HUES64 (cell line): Measurements from ENCODE around the gene SPTB.
A peak's percentile ranks its signal among the peaks of the same experiment; 100 is the strongest.

Experiments
- H3K27ac ChIP-seq: 2 replicates; pipeline ENCODE4 v1.7.0; 2013; ENCODE audit warnings: low read depth, low read length, inconsistent platforms
- H3K27me3 ChIP-seq: 2 replicates; pipeline ENCODE4 v1.6.1; 2013; ENCODE audit warnings: mild to moderate bottlenecking, low read length; ENCODE audit not compliant: insufficient read depth
- H3K36me3 ChIP-seq: 2 replicates; pipeline ENCODE4 v1.6.1; 2013; ENCODE audit warnings: mild to moderate bottlenecking, low read length; ENCODE audit not compliant: insufficient read depth
- H3K4me1 ChIP-seq: 2 replicates; pipeline ENCODE4 v1.6.1; 2013; ENCODE audit warnings: mild to moderate bottlenecking, low read length, moderate library complexity; ENCODE audit not compliant: insufficient read depth
- H3K4me3 ChIP-seq: 2 replicates; pipeline ENCODE4 v1.5.1; 2013; ENCODE audit warnings: mild to moderate bottlenecking, low read length, moderate library complexity
- H3K9ac ChIP-seq: 2 replicates; pipeline ENCODE4 v1.6.1; 2013; ENCODE audit warnings: mild to moderate bottlenecking, low read depth, low read length
- H3K9me3 ChIP-seq: 2 replicates; pipeline ENCODE4 v1.6.1; 2013; ENCODE audit warnings: low read depth, low read length; ENCODE audit not compliant: insufficient read depth
- WGBS: fragments of 150-250, 120-280 bp; methylation state at CpG from one replicate; pipeline ENCODE4 v1.1.7; 2013; ENCODE audit warnings: missing lambda C conversion rate; 5-methylcytosine and 5-hydroxymethylcytosine counted together

The SPTB gene

DNA sequence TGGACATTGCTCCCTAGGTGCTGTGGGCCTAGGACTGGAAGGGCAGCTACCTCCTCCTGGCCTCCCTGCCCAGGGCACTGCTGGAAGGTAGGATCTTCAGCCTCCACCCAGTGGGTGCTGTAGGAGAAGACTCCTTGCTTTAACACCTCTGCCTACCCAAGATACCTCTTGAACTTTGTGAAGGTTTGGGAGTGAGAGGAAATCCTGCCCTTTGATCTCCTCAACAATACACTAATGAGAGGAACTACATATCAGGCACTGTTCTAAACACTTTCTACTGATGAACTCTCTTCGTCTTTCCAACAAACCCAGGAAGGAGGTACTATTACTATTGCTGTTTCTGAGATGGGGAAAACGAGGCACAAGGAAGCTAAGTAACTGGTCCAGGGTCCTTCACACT, 108.5 kb downstream of the SPTB start:
- H3K36me3 ChIP-seq, result no peaks in the 10 kb centered on the region
- peaks cover 23% of the 10 kb centered on the region for H3K9me3 ChIP-seq
- peaks cover 5% of the 10 kb centered on the region; the same call in 1 of the 2 replicates for H3K4me1 ChIP-seq
- no peak overlapping the region for H3K4me3 ChIP-seq
- H3K9ac ChIP-seq, result no peak overlapping the region
- no peaks in the 10 kb centered on the region for H3K27me3 ChIP-seq
- H3K27ac ChIP-seq, result no peak overlapping the region
- 95% methylated on average over 2 of the region's 2 CpGs for WGBS

DNA sequence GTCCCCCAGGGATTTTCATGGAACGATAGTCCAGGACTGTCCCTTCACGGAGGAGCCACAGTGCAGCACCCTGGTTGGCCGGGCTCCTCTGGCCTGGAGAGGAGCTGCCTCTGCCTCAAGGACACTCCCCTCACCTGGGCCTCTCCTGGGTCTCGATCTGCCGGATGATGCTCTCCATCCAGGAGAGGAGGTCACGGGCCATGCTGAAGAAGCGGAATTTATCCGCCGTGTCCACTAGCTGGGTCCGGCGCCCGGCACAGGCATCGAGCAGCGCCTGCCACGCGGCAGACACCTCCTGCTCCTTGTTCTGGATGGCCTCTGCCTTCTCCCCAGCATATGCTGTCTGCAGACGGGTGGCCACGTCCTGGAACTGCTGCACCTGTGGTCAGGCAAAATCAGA, 109.0 kb downstream of the SPTB start:
- Histone ChIP-seq H3K36me3 (no peaks in the 10 kb centered on the region), H3K4me1 (peaks cover 5% of the 10 kb centered on the region; the same call in 1 of the 2 replicates), H3K4me3 (no peak overlapping the region), H3K27ac (no peak overlapping the region), H3K27me3 (no peaks in the 10 kb centered on the region), H3K9ac (no peak overlapping the region), H3K9me3 (peaks cover 23% of the 10 kb centered on the region)
- WGBS, result 93% methylated on average over 18 of the region's 18 CpGs

DNA sequence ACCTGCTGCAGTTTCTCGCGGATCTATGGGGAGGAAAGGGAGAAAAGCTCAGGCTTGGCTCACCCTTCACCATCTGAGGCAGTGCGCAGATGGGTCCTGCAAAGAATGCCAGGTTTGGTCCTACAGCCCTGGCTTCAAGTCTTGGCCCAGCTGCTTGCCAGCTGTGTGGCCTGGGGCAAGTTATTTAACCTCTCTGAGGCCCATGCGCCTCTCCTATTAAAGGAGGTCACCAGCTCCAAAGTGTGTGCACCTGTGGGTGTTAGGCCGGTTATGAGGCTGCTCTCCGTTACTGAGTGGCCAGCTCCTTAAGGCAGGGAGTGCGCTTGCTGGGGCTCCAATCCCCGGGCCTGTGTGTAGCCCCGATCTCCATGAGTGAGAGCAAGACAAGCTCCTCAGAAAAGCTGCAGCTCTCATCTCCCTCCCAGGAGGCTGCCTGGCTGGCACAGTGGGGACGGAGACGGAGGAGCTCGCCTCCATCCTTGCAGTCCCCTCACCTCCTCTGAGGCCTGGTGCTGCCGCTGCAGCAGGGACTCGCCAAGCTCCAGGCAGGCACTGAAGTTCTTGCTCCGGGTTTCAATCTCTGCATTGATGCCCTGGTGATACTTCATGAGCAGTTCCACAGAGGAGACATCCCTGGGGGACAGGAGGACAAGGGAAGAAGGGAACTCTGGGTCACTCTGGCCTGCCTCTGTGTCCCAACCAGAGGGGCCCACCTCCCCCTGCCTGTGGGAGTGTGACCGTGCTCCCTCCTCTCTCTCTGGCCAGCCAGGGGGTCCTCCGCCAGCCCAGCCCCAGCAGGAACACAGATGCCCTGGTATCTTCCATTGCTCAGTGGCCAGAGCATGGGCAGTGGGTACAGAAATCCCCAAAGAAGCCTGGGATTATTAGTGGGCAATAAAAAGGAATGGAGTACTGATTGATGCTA, 110.3 kb downstream of the SPTB start:
- Histone ChIP-seq H3K4me1 (peaks cover 8% of the 10 kb centered on the region), H3K27ac (no peak overlapping the region)
- 92% methylated on average over 17 of the region's 17 CpGs for WGBS

DNA sequence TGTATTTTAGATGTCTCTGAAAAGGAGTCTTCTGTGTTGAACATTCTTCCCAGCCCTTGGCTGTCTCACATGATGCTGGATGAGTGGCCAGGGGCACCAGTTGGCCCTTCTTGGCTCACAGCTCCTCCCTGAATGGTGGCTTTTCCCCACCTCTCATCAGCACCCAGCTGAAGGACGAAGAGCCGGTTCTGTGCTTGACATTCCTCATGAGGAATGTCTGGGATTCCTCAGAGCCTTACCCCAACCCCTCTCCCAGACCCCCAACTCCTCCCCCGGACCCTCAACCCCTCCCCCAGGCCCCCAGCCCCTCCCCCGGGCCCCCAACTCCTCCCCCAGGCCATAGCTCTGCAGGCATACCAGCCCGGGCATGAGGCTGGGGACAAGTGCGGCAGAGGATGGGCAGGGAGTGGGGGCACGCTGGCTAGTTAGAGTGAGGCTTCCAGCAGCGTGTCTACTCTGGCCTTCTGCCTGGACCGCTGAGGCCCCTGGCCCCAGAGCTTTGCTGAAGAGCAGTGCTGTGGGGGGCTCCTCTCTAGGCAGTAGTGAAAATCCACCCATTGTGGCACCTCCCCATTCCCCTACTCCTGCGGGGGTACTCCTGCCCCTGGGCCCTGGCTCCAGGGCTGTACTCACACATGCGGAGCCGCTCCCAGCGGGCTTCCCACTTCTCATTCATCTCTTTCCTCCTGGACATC, 111.2 kb downstream of the SPTB start:
- H3K36me3 ChIP-seq, result no peaks in the 10 kb centered on the region
- no peak overlapping the region for H3K27ac ChIP-seq
- WGBS, result 65% methylated on average over 11 of the region's 13 CpGs

More for the DNA sequence above, 110.3 kb downstream of the SPTB start:
- Histone ChIP-seq H3K27me3 (peaks cover 3% of the 10 kb centered on the region; the same call in 1 of the 2 replicates), H3K9me3 (peaks cover 16% of the 10 kb centered on the region), H3K9ac (no peak overlapping the region), H3K4me3 (no peak overlapping the region), H3K36me3 (no peaks in the 10 kb centered on the region)

DNA sequence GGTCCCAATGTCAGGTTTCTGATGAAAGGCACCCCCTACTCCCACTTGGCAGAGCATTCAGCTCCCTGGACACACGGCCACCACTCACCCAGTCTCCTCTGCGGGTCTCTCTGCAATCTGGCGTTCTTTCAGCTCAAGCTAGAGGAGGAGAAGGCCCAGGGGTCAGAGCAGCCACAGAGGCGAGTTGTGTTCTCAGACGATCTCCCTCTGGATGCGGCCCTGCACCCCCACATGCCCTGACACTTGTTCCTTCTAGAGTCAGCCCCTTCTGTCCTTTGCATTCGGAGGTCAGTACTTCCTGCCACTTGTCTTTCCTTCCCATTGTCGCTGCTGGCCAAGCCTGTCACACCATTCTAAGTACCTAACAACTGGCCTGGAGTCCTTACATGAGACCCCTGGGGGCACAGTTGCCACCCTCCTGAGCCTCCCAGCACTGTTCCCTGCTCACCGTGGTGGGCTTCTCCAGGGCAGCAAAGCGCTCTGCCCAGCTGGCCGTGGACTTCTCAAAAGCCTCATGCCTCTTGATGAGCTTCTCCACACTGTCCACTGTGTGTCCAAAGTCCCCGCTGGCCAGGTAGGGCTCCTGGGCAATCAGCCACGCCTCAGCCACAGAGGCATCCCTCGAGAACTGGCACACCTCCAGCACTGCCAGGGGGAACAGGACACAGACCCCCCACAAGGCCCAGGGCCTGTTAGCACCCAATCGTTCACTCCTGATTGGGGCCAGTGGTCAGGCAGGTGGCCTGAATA, 112.3 kb downstream of the SPTB start:
- peak overlapping the region; percentile 48; the same call in 1 of the 2 replicates for H3K27ac ChIP-seq
- H3K9ac ChIP-seq, result no peak overlapping the region

More for the DNA sequence above, 111.2 kb downstream of the SPTB start:
- H3K4me1 ChIP-seq, result peaks cover 16% of the 10 kb centered on the region
- H3K27me3 ChIP-seq, result peaks cover 5% of the 10 kb centered on the region; the same call in 1 of the 2 replicates
- no peak overlapping the region for H3K4me3 ChIP-seq
- H3K9me3 ChIP-seq, result peaks cover 7% of the 10 kb centered on the region
- no peak overlapping the region for H3K9ac ChIP-seq

DNA sequence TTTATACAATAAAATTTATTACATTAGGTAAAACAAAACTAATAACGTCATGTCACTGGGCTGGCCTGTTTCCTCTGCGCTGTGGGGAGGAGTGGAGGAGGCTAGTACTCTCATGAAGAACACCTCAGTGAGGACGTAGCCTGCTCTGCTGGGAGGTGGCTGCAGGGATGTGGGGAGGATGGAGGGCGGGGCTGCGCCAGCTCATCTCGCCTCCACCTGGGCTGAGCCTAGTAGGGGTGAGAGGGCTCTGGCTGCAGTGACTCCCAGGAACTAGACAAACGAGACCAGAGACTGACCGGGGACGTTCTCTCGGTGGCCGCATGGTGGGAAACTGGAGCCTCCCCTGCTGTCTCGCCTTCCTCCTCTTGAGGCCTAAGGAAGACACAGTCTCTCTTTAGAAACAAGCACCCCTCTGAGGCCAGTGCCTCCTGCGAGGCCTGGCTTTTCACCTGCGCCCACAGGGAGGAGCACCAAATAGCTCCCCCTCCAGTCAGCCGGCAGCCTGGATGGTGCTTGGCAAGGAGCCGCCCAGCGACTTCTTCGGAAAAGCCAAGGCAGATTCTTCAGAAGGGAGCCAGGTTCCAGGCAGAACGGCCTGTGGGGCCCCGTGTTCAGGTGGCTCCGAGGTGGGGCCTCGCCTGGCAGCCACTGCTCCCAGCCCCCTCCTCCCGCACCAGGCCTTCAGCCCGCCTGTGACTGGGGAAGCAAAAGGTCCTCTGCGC, 113.1 kb downstream of the SPTB start:
- no peak overlapping the region for H3K4me3 ChIP-seq
- H3K27me3 ChIP-seq, result peaks cover 5% of the 10 kb centered on the region; the same call in 1 of the 2 replicates
- no peak overlapping the region for H3K9ac ChIP-seq
- H3K27ac ChIP-seq, result peak overlapping the region; percentile 48; the same call in 1 of the 2 replicates
- H3K36me3 ChIP-seq, result no peaks in the 10 kb centered on the region
- peaks cover 17% of the 10 kb centered on the region for H3K4me1 ChIP-seq
- no peaks in the 10 kb centered on the region for H3K9me3 ChIP-seq
- 54% methylated on average over 25 of the region's 25 CpGs for WGBS

More for the DNA sequence above, 112.3 kb downstream of the SPTB start:
- Histone ChIP-seq H3K4me3 (no peak overlapping the region), H3K27me3 (peaks cover 5% of the 10 kb centered on the region; the same call in 1 of the 2 replicates), H3K36me3 (no peaks in the 10 kb centered on the region), H3K4me1 (peaks cover 17% of the 10 kb centered on the region), H3K9me3 (no peaks in the 10 kb centered on the region)
- 88% methylated on average over 15 of the region's 15 CpGs for whole genome bisulfite sequencing

DNA sequence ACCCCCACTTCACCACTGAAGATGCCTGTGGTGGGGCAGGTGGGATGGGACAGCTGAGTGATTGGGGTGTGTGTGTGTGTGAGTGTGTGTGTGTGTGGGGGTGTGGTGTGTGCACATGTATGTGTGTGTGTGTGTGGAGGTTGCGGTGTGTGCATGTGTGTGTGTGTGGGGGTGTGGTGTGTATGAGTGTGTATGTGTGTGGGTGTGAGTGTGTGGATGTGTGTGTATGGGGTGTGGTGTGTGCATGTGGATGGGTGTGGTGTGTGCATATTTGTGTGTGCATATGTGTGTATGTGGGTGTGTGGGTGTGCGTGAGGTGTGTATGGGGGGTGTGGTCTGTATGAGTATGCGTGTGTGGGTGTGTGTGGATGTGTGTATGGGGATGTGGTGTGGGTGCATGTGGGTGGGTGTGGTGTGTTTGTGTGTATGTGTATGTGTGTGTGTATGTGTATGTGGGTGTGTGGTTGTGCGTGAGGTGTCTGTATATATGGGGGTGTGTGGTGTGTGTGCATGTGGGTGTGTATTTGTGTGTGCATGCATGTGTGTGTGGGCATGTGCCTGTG, 113.9 kb downstream of the SPTB start:
- no peak overlapping the region for H3K27ac ChIP-seq
- H3K36me3 ChIP-seq, result no peaks in the 10 kb centered on the region
- 98% methylated on average over 4 of the region's 4 CpGs for WGBS
- H3K4me3 ChIP-seq, result no peak overlapping the region
- no peaks in the 10 kb centered on the region for H3K9me3 ChIP-seq
- H3K9ac ChIP-seq, result no peak overlapping the region
- H3K27me3 ChIP-seq, result peaks cover 5% of the 10 kb centered on the region; the same call in 1 of the 2 replicates
- peaks cover 17% of the 10 kb centered on the region for H3K4me1 ChIP-seq

DNA sequence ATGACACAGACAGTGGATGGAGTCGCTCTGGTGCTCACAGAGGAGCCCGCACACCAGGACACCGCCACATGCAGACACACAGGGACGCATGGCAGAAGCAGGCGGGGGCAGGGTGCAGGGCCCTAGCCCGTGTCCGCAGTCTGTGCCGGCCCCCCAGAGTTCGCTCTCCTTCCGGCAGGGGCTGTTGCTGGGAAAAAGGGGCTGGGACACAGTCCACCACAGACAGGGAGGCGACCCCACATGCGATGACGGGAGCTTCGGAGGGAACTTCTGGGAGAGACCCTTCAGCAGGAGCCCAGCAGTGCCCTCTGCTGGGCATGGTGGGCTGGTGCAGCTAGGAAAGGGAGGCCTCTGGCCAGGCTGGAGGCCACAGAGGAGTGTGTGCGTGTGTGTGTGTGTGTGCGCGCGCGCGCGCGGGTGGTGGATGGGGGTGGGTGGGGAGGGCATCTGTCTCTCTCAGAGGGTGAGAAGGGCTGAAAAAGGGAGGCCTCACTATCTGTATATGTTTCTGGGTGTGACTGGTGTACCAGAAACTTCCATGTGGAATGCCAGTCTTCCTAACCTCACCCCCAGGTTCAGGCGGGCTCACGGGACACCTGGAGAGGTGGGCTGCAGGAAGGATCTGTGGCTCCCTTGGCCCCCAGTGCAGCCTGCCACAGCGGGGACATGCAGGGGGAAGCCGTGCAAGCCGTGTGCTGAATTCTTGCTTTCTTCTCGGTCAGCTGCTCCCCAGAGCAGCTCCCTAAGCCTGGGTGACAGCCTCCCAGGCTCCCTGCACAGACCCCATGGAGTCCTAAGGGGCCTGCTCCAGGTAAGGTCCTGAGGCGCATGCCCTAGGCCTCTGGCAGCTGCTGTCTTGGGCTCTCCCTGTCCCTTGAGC, 114.8 kb downstream of the SPTB start:
- Histone ChIP-seq H3K9ac (no peak overlapping the region), H3K4me1 (peaks cover 17% of the 10 kb centered on the region), H3K36me3 (no peaks in the 10 kb centered on the region), H3K9me3 (no peaks in the 10 kb centered on the region), H3K4me3 (peak overlapping the region; percentile 35; the same call in 1 of the 2 replicates), H3K27me3 (peaks cover 5% of the 10 kb centered on the region; the same call in 1 of the 2 replicates), H3K27ac (no peak overlapping the region)
- 42% methylated on average over 21 of the region's 29 CpGs for WGBS

DNA sequence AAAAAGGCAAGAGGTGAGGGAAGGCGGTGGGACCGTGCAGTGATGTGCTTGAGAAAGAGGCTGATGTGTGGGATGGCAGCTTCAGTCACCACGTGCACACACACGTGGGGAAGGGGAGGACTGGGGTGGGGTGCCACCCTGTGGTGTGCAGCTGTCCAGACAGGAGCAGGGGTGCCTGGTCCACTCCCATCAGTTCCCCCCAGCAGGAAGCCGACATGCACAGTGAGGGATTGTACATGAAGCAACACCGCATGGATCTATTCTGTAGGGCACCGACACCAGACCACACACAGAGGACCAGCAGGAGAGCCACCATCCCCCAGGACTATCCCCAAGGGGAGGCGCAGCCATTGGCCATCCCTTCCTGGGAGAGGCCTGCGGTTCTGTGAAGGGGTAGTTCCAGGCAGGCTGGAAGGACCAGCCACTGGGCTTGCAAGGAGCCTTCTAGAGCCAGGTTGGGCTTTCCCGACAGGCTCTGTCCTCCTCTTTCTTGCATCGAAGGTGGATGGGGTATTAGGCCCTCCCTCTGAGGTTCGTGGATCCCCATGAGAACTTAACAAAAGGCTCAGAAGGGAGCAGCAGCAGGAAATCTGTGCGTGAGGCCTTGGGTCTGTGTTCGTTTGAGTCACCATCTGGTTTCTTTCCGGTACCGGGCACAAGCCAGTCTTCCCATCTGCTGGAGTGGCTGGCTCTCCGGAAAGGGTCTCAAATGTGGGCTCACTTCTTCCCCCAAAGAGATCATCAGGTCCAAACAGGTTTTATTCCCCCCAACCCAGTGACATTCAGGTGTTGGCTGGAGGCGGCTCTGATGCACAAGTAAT, 115.7 kb downstream of the SPTB start:
- Histone ChIP-seq H3K4me1 (peaks cover 17% of the 10 kb centered on the region), H3K4me3 (0 out of 2 replicates have a peak overlapping the region, but pooled peaks have one; percentile 35), H3K36me3 (no peaks in the 10 kb centered on the region), H3K9me3 (no peaks in the 10 kb centered on the region), H3K9ac (no peak overlapping the region), H3K27me3 (peaks cover 5% of the 10 kb centered on the region; the same call in 1 of the 2 replicates), H3K27ac (no peak overlapping the region)
- WGBS, result 60% methylated on average over 18 of the region's 18 CpGs
